Naive B cell (primary cell): ENCODE data around the gene TNMD. TPM values are rescaled to one million over a fixed set of nuclear protein-coding genes. Genes with fewer than 3 reads are reported as not detected.
A peak's percentile ranks its signal among the peaks of the same experiment; 100 is the strongest.

Experiments used
- ATAC-seq, 2 donors: fragments of 150-1000 bp; cut with Tn5 transposase; 2 replicates each; pipeline ENCODE4 v1.10.0; 2021; ENCODE audit warnings: low read depth in 2 of 2, mild to moderate bottlenecking in 2 of 2, moderate library complexity in 2 of 2
- DNase-seq: peaks from one replicate; pipeline ENCODE4 v3.0.0; 2022
- H3K27ac Mint-ChIP-seq, 6 donors: one replicate each; pipeline ENCODE4 v1.8.0; 2020 to 2022; ENCODE audit warnings: mild to moderate bottlenecking in 6 of 6, mixed read lengths in 6 of 6, moderate library complexity in 5 of 6, inconsistent platforms in 2 of 6
- H3K27me3 Mint-ChIP-seq, 3 donors: one replicate each; pipeline ENCODE4 v1.8.0; 2021 to 2022; ENCODE audit warnings: mixed read lengths in 3 of 3, mild to moderate bottlenecking in 1 of 3
- H3K36me3 Mint-ChIP-seq, 2 donors: one replicate each; pipeline ENCODE4 v1.8.0; 2020 to 2022; ENCODE audit warnings: mixed read lengths in 2 of 2, inconsistent platforms in 1 of 2, mild to moderate bottlenecking in 1 of 2
- H3K4me1 Mint-ChIP-seq, 3 donors: one replicate each; pipeline ENCODE4 v1.8.0; 2020 to 2022; ENCODE audit warnings: mixed read lengths in 3 of 3, inconsistent platforms in 1 of 3, mild to moderate bottlenecking in 1 of 3, moderate library complexity in 1 of 3
- H3K4me3 Mint-ChIP-seq, 8 donors: one replicate each; pipeline ENCODE4 v1.8.0; 2020 to 2022; ENCODE audit warnings: mild to moderate bottlenecking in 8 of 8, mixed read lengths in 8 of 8, moderate library complexity in 8 of 8, inconsistent platforms in 2 of 8
- H3K9me3 Mint-ChIP-seq, 7 donors: one replicate each; pipeline ENCODE4 v1.8.0; 2020 to 2022; ENCODE audit warnings: mixed read lengths in 7 of 7, mild to moderate bottlenecking in 5 of 7, inconsistent platforms in 2 of 7, moderate library complexity in 1 of 7
- polyA plus RNA-seq, 6 donors: library from polyadenylated mRNA; unstranded; fragments of 300-500 nt; fragmentation: Illumina TruSeq; gene quantifications; one replicate each; pipeline ENCODE4 v1.2.3, GENCODE V29; 2021; ENCODE audit warnings: low read depth in 6 of 6

TNMD gene
- polyA plus RNA-seq, 6 donors from 2014 or later, result not detected

- peak overlapping the region in 1 of 6 donors; percentile 44 for H3K27ac Mint-ChIP-seq
- H3K4me1 Mint-ChIP-seq, result peaks cover 0 to 7% (median 0%) of the 10 kb centered on the region in 3 donors
- no peaks in the 10 kb centered on the region for H3K36me3 Mint-ChIP-seq
- DNase-seq, result peak; percentile 12
- H3K4me3 Mint-ChIP-seq, result no peak overlapping the region
- H3K9me3 Mint-ChIP-seq, result peaks cover 0 to 6% (median 0%) of the 10 kb centered on the region in 7 donors
- ATAC-seq, result peak; percentile 44 to 68
- peaks cover 16 to 60% (median 17%) of the 10 kb centered on the region in 3 donors for H3K27me3 Mint-ChIP-seq
These were observed 30.3 kb downstream of the TNMD start for GRCh38 chrX:100615005-100615404.

DNA sequence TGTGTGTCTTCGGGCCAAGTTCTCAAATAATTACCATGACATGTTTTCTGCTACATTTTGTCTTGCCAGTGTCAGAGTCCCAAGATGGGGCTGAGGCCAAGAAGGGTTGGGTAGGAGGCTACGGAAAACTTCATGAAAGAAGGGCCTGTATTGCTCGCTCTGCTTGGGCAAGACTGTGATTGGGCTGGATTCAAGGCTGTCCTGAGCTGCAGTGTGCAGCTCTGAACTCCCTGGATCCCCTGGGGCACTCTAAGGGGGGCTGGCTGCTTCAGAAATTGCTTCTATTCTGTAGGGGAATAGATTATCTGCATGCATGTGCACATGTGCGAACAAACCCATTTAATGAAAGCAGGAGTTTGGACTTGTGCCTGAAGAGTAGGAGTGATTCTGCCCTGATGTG lies 38.3 kb downstream of the TNMD start:
- no peak overlapping the region for H3K27ac Mint-ChIP-seq
- DNase-seq (no peak), ATAC-seq (no peak)
- no peak overlapping the region for H3K4me3 Mint-ChIP-seq
- H3K36me3 Mint-ChIP-seq, result peaks cover 0 to 3% of the 10 kb centered on the region in 2 donors
- peaks cover 0 to 12% (median 1%) of the 10 kb centered on the region in 3 donors for H3K27me3 Mint-ChIP-seq
- H3K9me3 Mint-ChIP-seq, result peaks cover 0 to 9% (median 2%) of the 10 kb centered on the region in 7 donors
- H3K4me1 Mint-ChIP-seq, result peaks cover 9 to 17% (median 11%) of the 10 kb centered on the region in 3 donors

- Mint-ChIP-seq H3K4me1 (peaks cover 9 to 17% (median 11%) of the 10 kb centered on the region in 3 donors), H3K36me3 (peaks cover 0 to 3% of the 10 kb centered on the region in 2 donors), H3K27ac (peak overlapping the region in 3 of 6 donors; percentile 36 to 92 (median 64)), H3K27me3 (peaks cover 6 to 22% (median 18%) of the 10 kb centered on the region in 3 donors), H3K9me3 (peaks cover 0 to 5% (median 3%) of the 10 kb centered on the region in 7 donors), H3K4me3 (peak overlapping the region; percentile 16 to 78 (median 61))
- ATAC-seq (peak; percentile 89 to 92), DNase-seq (peak; percentile 54)
These were observed 41.3 kb downstream of the TNMD start for GRCh38 chrX:100625985-100626491.

DNA sequence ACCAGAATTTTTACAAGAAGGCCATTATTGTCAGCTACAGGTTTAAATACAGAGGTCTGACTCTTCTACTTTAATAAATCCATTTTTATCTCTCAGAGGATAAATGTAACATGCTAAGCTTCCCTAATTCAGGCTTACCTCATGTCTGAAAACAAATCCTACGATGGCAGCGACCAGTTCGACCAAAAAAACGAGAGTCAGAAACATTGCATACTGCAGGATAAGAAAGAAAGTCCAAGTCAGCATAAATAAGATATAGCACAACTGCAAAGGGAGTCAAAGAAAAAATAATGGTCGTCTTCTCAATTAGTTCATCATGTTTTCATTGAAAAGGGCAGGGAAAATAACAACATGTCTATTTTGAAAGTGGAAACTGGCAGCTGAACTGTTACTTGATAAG lies 50.3 kb downstream of the TNMD start:
- no peak overlapping the region for H3K27ac Mint-ChIP-seq
- H3K4me3 Mint-ChIP-seq, result no peak overlapping the region

DNA sequence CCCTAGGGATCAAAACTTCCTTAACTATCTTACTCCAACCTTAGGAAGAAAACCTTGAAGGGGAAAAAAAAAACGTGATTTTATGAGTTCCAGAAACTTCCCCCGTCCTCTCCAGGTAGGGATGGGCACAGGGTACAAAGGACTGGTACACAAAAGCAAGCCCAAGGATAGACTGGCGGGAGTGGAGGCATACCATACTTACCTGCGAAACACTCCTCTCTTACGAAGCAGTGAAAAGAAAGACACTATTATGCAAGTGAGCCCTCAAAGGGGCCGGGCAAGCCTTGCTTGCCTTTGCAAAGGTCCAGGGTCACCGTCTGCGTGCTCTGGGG lies 51.2 kb downstream of the TNMD start:
- ATAC-seq, result no peak
- Mint-ChIP-seq H3K27me3 (peaks cover 15 to 40% (median 36%) of the 10 kb centered on the region in 3 donors), H3K36me3 (peaks cover 0 to 6% of the 10 kb centered on the region in 2 donors), H3K27ac (no peak overlapping the region), H3K4me1 (peaks cover 8 to 10% (median 9%) of the 10 kb centered on the region in 3 donors), H3K9me3 (peaks cover 0 to 9% (median 4%) of the 10 kb centered on the region in 7 donors), H3K4me3 (peak overlapping the region in 5 of 8 donors; percentile 1 to 94 (median 81))
- no peak for DNase-seq

More for the DNA sequence above, 50.3 kb downstream of the TNMD start:
- no peak for DNase-seq
- ATAC-seq, result no peak
- Mint-ChIP-seq H3K9me3 (peaks cover 0 to 9% (median 4%) of the 10 kb centered on the region in 7 donors), H3K27me3 (peaks cover 20 to 36% (median 34%) of the 10 kb centered on the region in 3 donors), H3K4me1 (peaks cover 8 to 10% (median 9%) of the 10 kb centered on the region in 3 donors), H3K36me3 (peaks cover 0 to 6% of the 10 kb centered on the region in 2 donors)

DNA sequence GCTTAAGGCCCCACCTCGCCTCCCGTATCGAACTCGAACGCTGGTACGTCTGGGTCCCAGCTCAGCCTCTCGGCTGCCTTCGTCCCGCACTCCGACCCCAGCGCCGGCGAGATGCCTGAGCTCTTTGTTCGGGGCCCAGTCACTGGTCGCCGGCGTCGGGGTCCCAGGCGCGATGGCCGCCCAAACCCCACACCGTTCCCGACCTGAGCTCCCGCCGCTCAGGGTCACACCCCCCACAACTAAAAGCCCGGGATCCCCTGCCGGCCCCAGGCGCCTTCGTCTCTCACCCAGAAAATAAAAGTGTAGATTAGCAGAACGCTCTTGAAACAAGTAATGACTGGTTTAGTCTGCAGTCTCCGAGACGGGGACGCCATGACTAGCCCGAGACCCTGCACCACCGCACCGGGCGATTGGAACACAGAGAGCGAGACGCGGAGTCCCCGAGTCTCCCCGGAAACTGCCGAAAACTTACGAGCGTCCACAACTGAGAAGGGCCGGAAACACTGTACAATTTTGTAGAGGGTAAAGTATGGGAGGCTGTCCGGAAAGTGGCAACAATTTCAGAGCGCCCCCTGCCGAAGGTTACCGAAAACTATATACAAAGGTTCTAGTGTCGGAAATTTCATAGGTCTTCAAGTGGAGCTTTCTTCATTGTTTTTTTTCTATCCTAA lies 51.7 kb downstream of the TNMD start, which contains the start of gene TSPAN6:
Gene TSPAN6, minus strand, starts transcription at position 486 of the 671 bp plus-strand sequence. Its CDS starts 112 bp downstream, at position 374.
- DNase-seq (peak; percentile 37), ATAC-seq (peak; percentile 87 to 97)
- Mint-ChIP-seq H3K27me3 (peaks cover 18 to 43% (median 40%) of the 10 kb centered on the region in 3 donors), H3K9me3 (peaks cover 0 to 9% (median 4%) of the 10 kb centered on the region in 7 donors), H3K4me3 (peak within 1 kb of the TSS; percentile 79 to 94 (median 88)), H3K27ac (peak within 1 kb of the TSS in 2 of 6 donors; percentile 1 to 30), H3K36me3 (peaks cover 0 to 6% of the 10 kb centered on the region in 2 donors), H3K4me1 (peaks cover 8 to 10% (median 9%) of the 10 kb centered on the region in 3 donors)

DNA sequence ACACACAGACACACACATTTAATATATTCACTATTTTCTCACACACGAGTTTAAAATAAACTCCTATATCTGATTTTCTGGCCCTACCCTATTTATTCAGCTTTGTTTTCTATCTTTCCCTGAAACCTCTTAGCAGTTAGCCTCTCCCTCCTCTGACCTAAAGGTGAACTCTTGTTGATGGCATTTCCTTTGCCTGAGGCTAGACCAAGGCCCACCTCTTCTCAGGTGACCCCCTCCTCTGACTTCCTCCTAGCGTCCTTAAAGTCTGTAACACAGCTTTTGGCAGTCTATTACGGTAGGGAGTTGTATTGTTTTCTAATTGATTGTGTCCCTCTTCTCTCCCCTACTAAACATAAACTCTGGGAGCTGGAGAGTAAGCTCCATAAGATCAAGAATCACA lies 57.6 kb downstream of the TNMD start:
- Mint-ChIP-seq H3K27me3 (peaks cover 28 to 52% (median 51%) of the 10 kb centered on the region in 3 donors), H3K27ac (no peak overlapping the region), H3K4me1 (peaks cover 0 to under 1% (median 0%) of the 10 kb centered on the region in 3 donors), H3K36me3 (no peaks in the 10 kb centered on the region), H3K4me3 (no peak overlapping the region), H3K9me3 (peaks cover 0 to 11% (median 0%) of the 10 kb centered on the region in 7 donors)
- ATAC-seq (no peak), DNase-seq (no peak)

DNA sequence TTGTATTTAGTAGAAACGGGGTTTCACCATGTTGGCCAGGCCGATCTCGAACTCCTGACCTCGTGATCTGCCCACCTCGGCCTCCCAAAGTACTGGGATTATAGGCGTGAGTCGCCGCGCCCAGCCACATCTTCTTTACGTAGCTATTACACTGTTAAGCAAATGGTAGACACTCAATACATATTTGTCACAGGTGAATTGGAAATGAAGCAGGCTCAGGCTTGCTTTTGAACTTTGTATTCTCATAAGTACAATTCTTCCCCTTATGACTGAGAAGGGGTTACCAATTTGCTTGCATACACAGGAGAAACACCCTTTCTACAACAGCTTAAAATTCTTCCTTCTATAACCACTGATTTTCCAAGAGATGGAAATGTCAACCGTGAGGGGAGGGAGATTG lies 58.5 kb downstream of the TNMD start:
- Mint-ChIP-seq H3K27me3 (peaks cover 28 to 52% (median 50%) of the 10 kb centered on the region in 3 donors), H3K4me1 (no peaks in the 10 kb centered on the region), H3K9me3 (peaks cover 0 to 11% (median 0%) of the 10 kb centered on the region in 7 donors), H3K27ac (no peak overlapping the region), H3K4me3 (no peak overlapping the region), H3K36me3 (no peaks in the 10 kb centered on the region)
- ATAC-seq (no peak), DNase-seq (no peak)

DNA sequence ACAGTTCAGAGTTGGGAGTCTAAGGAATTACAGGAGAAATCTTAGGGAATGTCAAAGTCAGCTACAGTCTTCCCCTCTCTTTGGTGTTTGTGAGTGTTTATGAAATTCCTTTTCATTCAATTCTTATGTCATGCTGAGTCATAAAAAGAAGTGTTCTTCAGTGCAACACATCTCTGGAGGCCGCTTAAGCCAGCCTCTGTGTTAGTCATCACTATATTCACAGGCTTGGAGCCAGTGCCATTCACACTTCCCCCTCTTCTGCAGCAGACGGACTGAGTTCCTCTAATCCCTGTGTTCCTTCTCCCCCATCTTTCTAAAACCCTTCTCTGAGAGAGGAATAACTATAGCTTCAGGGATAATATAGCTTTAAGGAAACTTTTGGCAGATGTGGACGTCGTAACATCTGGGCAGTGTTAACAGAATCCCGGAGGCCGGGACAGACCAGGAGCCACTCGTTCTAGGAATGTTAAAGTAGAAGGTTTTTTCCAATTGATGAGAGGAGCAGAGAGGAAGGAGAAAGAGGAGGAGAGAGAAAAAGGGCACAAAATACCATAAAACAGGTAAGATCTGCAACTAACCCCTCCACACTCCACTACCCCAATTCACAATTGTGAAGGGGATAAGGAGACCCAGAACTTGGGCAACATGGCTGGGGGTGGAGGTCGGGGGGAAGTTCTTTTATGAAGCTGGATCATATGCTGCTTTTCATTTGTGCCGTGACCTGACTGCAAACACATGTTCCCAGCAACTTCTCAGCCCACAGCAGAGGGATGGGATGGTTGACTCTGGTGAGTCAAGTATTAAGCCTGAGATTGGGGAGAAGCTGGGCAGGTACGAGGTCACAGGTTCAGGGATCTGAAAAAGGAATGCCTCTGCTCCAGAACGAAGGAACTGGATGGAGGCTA lies 59.5 kb downstream of the TNMD start, which contains the start of gene SRPX2:
Gene SRPX2, plus strand, starts transcription at position 244 of the 905 bp plus-strand sequence. CDS start 2,124 bp downstream, outside the sequence.
- Mint-ChIP-seq H3K9me3 (peaks cover 0 to 8% (median 0%) of the 10 kb centered on the region in 7 donors), H3K36me3 (no peaks in the 10 kb centered on the region), H3K4me3 (no peak within 1 kb of the TSS), H3K27ac (no peak within 1 kb of the TSS), H3K4me1 (no peaks in the 10 kb centered on the region), H3K27me3 (peaks cover 28 to 51% (median 45%) of the 10 kb centered on the region in 3 donors)
- DNase-seq (no peak), ATAC-seq (no peak)

- Mint-ChIP-seq H3K27ac (no peak overlapping the region), H3K4me3 (no peak overlapping the region), H3K9me3 (peaks cover 0 to 5% (median 0%) of the 10 kb centered on the region in 7 donors), H3K36me3 (no peaks in the 10 kb centered on the region), H3K27me3 (peaks cover 22 to 42% (median 36%) of the 10 kb centered on the region in 3 donors), H3K4me1 (no peaks in the 10 kb centered on the region)
- DNase-seq (no peak), ATAC-seq (no peak)
These were observed 60.4 kb downstream of the TNMD start for GRCh38 chrX:100645106-100645505.

- Mint-ChIP-seq H3K27me3 (peaks cover 19 to 37% (median 20%) of the 10 kb centered on the region in 3 donors), H3K4me3 (no peak overlapping the region), H3K4me1 (no peaks in the 10 kb centered on the region), H3K9me3 (peaks cover 0 to 7% (median 0%) of the 10 kb centered on the region in 7 donors), H3K27ac (peak overlapping the region in 1 of 6 donors; percentile 9), H3K36me3 (no peaks in the 10 kb centered on the region)
- DNase-seq (no peak), ATAC-seq (no peak)
These were observed 62.4 kb downstream of the TNMD start for GRCh38 chrX:100647095-100647494.

DNA sequence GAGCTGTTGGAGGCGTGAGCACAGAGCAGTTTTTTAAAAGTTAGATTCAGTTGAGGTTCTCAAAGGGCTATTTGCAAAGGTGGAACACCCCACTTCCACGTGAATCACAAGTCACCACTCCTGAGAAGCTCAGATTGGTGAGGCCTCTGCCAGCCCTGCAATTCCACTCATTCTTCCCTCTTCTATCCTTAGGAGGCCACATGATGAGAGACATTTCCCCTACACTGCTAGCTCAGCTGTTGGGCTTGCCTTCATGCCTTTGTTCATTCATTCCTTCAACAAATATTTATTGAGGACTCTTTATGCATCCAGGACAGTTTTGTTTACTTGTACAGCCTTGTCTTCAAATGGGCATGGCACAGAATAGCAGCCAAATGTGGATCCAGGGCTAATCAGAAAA lies 63.0 kb downstream of the TNMD start:
- ATAC-seq, result no peak
- Mint-ChIP-seq H3K27ac (no peak overlapping the region), H3K9me3 (peaks cover 0 to 7% (median 0%) of the 10 kb centered on the region in 7 donors), H3K36me3 (no peaks in the 10 kb centered on the region), H3K27me3 (peaks cover 15 to 32% (median 19%) of the 10 kb centered on the region in 3 donors), H3K4me1 (no peaks in the 10 kb centered on the region), H3K4me3 (no peak overlapping the region)
- DNase-seq, result no peak
